Tibial nerve (tissue), 3 donors: ENCODE data around the gene SNX24.

Source experiments
- POLR2A ChIP-seq, 2 donors: fragments of 450-650 bp; IDR thresholded peaks; one replicate each; pipeline ENCODE4 v1.6.1; 2017; ENCODE audit warnings: antibody characterized with exemption in 2 of 2, mild to moderate bottlenecking in 2 of 2, moderate library complexity in 2 of 2
- TF ChIP-seq, protein P1 (sequence below), 5 experiments: fragments of 200-600 bp in 3 of 5; fragments of 450-650 bp in 2 of 5; sonication (generic) in 3 of 5; IDR thresholded peaks; one replicate each; pipeline ENCODE4 v1.5.1; 2016 to 2019; ENCODE audit warnings: antibody characterized with exemption in 5 of 5, mild to moderate bottlenecking in 3 of 5, moderate library complexity in 2 of 5

- TF ChIP-seq, protein P1, sequence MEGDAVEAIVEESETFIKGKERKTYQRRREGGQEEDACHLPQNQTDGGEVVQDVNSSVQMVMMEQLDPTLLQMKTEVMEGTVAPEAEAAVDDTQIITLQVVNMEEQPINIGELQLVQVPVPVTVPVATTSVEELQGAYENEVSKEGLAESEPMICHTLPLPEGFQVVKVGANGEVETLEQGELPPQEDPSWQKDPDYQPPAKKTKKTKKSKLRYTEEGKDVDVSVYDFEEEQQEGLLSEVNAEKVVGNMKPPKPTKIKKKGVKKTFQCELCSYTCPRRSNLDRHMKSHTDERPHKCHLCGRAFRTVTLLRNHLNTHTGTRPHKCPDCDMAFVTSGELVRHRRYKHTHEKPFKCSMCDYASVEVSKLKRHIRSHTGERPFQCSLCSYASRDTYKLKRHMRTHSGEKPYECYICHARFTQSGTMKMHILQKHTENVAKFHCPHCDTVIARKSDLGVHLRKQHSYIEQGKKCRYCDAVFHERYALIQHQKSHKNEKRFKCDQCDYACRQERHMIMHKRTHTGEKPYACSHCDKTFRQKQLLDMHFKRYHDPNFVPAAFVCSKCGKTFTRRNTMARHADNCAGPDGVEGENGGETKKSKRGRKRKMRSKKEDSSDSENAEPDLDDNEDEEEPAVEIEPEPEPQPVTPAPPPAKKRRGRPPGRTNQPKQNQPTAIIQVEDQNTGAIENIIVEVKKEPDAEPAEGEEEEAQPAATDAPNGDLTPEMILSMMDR (IDR thresholded peaks at IDR 0.05), result no peak
- no peak for TF ChIP-seq POLR2A (IDR thresholded peaks at IDR 0.05)
These were observed 51.8 kb downstream of the SNX24 start for GRCh38 chr5:122897283-122897602.
